HG03457 (cell line): ENCODE data around the gene SCN9A.
"Not testable (repeated sequence)": the region's sequence is repeated elsewhere in the genome, so short reads cannot be mapped to it uniquely, and the experiment has no call there.

Experiments
- ATAC-seq: cut with Tn5 transposase; IDR thresholded peaks from one replicate; pipeline ENCODE4 v1.9.1; 2021; ENCODE audit warnings: moderate number of reproducible peaks; ENCODE audit not compliant: unreplicated experiment

SCN9A gene

DNA sequence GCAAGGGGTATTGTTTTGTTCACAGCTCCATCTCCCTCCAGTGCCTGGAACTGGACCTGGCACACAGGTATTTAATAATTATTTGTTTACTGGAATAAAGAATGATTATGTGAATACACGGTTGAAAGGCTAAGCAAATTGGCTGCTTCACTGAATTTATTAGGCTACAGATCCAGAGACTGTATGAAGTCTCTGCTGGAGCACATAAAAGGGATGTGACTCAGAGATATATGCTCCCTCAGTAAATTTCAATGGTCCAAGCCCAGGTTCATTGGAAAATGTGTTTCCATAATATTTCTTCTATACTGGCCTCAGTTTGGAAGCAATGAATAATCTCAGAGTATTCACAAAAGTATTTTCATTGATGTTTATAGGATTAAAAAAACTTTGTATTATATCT is 126.4 kb downstream of the SCN9A start:
- ATAC-seq, result no peak

DNA sequence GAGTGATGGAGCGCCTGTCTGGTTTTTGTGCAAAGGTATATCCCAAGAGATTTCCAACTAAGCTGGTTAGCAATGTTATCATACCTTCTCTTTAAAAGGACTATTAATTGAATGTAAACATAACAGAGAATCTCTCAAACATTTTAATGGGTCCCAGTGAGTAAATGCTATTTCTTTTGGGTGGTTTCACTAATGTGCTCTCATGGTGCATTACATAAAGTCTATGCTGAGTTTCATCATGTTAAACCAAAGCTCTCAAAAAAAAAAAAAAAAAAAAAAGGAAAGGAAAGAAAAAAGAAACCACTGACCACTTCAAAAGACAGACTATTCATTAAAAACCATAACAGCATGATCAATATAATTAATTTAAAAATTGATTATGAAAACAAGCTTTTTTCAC is 128.8 kb downstream of the SCN9A start:
- no peak for ATAC-seq

DNA sequence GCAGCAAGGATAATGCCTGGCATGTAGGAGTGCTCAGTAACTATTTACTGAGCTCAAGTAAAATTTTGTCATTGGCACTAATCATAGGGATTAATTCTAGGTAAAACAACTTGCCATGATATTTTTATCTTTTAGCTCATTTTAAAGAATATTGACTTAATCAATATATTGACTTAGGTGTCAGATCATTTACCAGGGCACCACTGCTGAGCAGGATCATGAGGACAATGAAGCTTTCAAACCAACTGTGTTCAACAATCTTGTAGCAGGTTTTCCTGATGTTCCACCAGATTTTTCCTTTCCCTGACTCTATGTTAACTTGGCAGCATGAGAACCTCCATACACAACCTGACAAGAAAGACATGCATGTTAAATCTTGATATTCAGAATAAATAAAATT is 133.4 kb downstream of the SCN9A start:
- no peak for ATAC-seq

DNA sequence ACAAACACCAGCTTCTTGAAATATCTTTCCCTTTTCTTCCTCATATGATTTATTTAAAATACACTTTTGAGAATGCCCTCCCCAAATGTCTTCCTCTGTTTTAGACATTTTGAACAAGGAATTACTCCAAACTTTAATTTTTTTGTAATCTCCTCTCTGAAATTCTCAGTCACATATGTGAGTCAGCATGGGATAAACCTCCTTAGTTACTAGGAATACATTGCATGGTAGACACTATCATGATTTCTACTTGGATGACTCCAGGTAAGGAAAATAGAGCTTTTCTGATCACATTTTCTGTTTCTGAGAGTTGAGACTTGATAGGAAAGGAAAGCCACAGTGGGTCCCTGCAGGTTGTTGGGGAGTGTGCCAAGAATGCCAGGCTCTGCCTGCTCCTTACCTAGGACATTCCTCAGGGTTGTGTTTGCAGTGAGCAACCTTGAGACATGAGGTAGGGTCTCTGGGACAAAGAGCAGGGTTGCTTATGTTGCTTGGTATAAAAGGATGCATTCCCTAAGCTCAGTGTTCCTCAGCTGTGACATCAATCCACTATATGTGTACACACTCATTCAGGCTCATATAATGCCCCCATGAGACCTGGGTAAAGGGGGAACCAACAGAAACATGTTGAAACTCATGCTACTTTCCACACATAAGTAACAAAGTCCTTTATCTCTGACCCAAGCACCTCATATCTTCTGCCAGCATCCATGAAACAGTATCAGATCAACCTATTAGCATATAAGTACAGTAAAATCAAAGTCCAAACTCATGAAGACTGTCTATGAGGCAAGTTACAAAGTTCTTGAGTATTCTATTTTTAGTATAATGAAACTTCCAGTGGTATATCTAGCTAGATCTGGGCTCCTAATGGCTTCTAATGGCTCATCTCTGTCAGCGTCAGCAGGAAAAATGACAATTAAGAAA is 135.1 kb downstream of the SCN9A start:
- ATAC-seq, result no peak

DNA sequence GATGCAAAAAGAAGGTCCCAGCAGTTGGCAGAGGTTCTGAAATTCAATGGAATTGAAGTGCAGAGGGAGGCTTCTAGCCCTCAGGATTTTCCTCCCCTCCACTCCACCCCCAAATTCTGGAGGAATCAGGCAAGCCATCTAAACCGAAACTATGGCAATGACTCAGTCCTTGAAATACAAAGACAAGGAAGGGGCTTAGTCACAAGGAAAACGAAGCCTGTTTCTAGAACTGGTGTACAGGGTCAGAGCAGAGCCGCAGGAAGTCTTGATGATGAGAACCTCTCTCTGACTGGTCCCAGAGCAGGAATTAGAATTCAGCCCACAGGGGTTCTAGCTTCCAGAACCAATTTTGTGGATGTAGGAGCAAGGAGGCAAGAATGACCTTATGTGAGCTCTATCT is 136.2 kb downstream of the SCN9A start:
- no peak for ATAC-seq

DNA sequence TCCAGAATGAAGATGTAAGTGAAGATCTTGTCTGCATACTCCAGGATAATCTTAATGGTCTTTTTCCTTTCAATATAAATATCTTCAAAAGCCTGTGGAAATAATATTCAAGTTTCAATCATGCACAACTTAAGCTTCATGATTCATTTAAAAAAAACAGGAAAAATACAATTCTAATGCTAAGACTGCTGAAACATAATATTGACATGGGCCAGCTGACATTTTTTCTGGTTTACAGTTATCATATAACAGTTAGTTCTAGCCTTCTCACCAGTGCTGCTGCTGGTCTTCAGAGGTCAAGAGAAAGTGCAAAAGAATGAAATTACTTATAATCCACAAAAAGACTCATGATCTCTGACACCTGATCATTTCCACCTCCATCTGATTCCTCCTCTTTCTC is 137.6 kb downstream of the SCN9A start:
- no peak for ATAC-seq

DNA sequence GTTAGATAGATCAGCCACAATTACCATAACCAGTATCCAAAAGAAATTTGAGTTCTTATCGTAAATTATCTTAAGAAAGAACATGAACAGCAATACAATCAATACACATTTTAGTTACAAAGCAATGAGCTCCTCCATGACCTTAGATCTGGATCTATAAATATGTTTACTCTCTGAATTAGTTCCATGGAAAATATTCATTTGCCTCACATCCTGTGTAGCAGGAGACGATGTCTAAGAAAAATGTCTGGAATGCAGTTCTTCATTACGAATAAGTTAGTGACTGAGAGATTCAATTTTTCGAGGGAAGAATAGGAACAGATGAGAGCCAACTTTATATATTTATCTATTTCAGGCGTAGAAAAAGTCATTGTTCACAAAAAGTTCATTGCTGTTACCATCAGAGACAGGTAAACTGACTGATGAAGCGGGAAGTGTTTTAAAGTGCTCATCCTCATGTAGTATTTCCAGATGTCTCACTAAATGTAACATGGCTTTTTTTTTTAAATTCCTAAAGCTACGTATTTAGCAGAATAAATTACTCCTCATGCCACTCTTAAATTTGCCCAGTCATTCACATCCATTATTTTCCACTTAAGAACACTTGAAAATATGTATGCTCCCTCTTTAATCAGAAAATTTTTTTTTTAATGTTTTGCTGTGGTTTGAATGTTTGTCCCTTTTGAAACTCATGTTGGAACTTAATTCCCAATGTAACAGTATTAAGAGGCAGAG is 141.5 kb downstream of the SCN9A start:
- ATAC-seq, result no peak

DNA sequence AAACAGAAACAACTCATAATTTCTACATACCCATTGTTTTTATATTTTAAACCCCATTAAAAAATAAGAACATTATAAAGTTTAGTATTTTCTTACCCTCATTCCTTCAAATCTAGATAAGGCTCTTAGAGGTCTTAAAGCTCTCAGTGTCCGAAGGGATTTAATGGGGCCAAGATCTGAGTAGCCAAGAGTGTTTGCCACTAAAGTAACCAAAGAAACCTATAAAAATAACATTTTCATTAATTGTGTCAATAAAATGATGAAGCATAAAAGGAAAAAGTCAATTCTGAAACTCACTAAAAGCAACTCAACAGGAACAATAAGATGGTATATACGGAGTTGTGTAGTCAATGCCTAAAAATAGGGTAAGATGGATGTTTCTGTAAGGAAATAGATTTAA is 142.5 kb downstream of the SCN9A start:
- ATAC-seq, result no peak

DNA sequence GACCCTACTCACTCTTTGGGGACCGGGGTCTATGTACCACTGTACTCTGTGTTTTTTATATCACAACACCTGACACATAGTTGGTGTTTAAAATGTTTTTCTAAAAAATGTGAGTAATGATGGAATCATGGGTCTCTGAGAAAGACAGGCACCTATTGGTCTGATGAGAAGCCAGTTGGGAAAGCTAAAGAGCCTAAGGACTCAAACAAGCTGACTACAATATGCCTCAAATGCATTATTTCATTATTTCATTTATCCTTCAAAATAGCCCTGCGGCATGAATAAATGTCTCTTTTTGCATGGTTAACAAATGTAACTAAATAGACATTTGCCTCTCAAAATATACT is 145.0 kb downstream of the SCN9A start:
- ATAC-seq, result no peak

DNA sequence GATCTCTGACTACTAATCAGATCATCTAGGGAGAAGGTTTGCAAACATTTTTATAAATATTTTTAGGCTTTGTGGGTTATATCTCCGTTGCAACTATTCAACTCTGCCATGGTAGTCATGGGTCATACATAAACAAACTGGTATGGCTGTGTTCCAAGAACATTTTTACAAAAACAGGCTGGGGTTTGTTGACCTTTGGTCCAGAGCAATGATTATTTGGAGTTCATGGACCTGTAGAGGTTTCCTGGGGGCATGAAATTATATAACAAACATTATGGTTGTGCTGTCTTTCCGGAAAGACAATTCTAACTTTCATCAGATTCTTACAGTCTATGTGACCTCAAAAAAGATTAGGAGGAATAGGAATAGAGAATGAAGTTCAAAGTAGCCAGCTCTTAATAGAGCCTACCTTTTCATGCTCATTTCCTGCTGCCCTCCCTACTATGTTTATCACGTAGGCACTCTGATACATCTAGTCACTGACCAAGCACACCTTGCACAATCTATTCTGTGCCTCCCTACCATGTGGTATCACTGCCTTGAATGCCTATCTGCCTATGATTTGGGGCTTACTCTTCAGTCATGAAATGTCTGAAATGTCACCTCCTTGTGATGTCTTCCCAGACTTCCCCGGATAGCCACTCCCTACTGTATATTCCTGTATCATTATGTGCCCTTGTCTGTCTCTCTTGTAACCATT is 145.6 kb downstream of the SCN9A start:
- no peak for ATAC-seq

DNA sequence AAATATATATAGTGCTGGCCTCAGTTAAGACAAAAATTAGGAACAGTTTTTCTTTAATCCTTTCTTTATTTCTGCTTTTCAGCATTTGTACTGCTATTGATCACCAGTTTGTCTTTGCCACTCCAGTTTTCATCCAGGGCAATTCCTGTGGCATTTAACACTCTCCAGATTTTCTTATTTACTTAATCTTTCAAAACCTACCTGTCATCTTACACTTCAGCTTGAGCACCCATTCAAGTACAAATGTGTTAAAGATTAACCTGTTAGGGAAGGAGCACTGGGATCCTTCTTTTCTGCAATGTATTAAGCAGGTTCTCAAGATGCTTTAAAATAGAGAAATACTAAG is 146.1 kb downstream of the SCN9A start:
- ATAC-seq, result no peak

DNA sequence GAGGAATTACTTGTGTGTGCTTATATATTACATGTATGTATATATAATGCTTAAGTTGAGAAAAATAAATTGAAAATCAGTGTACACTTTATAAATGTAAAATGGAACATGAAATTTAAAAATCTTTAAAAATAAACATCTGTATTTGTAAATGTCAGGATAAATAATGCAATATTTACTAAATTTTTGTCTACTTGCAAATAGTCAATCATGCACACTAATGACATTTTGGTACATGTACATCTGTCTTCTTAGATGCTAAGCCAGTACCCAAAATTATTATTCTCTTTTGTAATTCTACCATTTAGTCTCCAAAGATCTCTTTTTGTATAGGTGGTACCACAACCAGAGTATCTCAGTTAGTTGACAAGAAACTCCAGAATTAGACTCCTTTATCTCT is 151.5 kb downstream of the SCN9A start:
- no peak for ATAC-seq

DNA sequence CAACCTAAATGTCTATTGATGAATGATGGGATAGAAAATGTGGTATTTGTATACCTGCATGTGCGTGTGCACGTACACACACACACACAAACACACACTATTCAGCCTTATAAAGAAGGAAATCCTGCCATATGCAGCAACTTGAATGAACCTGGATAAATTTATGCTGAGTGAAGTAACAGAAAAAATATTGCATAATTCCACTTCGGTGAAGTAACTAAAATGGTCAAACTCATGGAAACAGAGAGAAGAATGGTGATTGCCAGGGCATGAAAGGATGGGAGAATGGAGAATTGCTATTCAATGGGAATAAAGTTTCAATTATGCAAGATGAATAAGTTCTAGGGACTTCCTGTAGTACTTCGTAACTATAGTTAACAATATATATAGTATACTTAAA is 152.4 kb downstream of the SCN9A start:
- ATAC-seq, result no peak

DNA sequence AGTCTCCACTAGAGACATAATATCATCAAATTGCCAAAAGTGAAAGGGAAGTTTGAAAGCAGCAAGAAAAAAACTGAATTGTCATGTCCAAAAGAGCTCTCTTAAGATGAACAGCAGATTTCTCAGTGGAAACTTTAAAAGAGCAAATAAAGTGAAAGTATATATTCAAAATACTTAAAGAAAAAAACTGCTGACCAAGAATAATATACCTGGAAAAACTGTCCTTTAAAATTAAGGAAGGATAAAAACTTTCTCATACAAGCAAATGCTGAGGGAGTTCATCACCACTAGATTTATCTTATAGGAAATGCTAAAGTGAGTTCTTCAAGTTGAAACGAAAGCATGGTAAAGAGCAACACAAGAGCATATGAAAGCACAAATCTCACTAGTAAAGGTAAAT is 164.7 kb downstream of the SCN9A start:
- ATAC-seq, result no peak

DNA sequence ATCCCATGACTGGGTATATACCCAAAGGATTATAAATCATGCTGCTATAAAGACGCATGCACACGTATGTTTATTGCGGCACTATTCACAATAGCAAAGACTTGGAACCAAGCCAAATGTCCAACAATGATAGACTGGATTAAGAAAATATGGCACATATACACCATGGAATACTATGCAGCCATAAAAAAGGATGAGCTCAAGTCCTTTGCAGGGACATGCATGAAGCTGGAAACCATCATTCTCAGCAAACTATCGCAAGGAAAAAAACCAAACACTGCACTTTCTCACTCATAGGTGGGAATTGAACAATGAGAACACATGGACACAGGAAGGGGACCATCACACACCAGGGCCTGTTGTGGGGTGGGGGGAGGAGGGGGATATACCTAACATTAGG is 165.8 kb downstream of the SCN9A start:
- not testable (repeated sequence) for ATAC-seq

DNA sequence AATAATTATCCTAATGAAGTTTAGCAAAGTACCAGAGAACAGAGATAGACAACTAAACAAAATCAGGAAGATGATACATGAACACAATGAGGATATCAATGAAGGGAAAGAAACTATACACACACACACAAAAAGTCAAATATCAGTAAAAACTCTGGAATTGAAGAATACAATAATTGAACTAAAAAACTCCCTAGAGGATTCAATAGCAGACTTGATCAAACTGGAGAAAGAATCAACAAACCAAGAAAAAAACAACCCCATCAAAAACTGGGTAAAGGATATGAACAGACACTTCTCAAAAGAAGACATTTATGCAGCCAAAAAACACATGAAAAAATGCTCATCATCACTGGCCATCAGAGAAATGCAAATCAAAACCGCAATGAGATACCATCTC is 166.4 kb downstream of the SCN9A start:
- not testable (repeated sequence) for ATAC-seq

DNA sequence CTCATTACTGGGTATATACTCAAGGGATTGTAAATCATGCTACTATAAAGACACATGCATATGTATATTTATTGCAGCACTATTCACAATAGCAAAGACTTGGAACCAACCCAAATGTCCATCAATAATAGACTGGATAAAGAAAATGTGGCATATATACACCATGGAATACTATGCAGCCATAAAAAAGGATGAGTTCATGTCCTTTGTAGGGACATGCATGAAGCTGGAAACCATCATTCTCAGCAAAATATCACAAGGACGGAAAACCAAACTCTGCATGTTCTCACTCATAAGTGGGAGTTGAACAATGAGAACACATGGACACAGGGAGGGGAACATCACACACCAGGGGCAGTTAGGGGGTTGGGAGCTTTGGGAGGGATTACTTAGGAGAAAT is 169.6 kb downstream of the SCN9A start:
- ATAC-seq, result not testable (repeated sequence)

DNA sequence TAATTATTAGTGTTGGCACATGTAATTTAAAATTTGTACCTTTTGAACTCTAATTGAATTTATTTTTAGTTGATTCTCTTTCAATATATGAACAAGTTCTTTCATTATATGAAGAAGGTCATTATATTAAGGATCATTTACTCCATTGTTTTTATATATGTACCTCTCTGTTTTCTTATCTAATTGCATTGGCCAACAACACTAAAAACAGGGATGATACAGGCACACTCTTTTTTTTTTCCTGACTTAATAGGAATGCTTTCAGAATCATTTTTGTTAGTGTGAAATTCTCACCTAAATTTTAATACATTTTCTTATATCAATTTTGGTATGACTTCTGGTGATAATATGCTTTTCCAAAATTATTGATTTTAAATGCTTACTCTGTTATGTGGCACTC is 173.0 kb downstream of the SCN9A start:
- ATAC-seq, result no peak

DNA sequence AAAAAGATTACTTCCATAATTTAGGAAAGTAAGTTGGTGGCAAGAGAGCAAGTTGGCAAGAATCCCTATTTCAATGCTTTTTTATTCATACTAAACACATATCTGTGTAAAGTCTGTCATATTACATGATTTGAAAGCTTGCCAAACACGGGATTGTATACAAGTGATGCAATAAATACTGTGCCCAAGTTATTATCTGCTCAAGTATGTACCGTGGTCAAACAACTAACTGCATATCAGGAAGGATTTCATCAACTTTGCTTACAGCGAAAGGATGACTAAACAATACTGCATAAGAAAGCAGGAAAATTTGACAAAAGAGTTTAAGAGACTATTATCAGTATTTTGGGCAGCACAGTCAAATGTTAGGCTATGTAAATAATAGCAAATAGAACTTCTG is 178.3 kb downstream of the SCN9A start:
- no peak for ATAC-seq

DNA sequence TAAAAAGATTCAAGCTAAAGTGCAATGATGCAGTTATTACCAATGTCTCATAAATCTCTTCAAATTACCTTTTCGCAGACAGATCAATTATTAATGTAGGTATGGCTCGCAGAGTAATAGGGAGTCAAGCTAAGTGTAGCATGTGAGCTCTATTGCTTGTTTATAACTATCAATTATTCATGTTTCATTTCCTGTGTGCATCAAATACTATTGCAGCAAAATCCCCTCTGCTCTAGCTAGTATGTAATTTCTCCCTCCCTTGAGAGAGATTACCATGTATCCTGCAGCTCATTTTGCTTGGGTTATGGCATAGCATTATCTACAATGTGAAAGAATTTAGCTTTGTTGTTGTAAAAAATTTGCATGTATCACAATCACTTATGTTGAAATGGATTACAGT is 182.3 kb downstream of the SCN9A start:
- ATAC-seq, result no peak

DNA sequence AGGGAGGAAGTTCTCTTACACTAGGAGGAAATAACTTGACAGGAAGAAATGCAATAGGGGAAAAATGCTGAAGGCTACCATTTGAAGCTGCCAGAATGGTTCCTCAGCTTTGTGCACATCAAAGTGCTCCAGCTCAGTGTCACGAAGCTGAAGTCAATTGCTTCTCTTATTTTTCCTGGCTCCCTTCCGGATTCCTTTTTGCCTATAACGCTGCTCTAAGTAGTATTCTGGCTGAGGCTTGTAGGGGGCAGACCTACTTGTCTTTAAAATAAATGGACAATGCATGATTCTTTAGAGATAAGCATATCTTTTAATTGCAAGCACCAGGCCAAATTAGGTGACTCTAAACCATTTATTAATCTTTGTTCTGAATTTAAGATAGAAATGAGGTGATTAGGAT is 187.7 kb downstream of the SCN9A start:
- ATAC-seq, result no peak

DNA sequence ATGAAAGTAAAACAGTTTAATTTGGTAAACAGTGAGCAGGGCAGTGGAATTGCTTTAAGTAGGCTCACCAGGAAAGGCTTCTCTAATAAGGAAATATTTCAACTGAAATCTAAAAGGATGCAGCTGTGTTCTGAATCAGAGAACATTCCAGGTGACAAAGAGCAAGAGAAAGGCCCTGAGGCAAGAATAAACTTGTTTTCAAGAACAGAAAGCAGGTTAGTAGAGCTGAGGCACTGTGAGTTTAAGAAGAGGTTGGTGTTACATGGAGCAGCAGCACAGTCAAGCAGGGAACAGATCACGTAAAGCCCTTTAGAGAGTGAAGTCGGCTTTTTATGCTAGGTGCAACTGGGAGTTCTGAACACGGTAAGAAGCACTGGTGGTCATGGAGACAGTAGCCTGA is 191.0 kb downstream of the SCN9A start:
- no peak for ATAC-seq
